SK-N-MC (cell line): ENCODE results near the gene PTPRG.

Source experiments
- DNase-seq: peaks from one replicate; pipeline ENCODE4 v3.0.0-alpha.2; 2011; ENCODE audit warnings: low read depth, low spot score
- H3K27ac ChIP-seq: fragments of 200-600 bp; sonication (generic); 2 replicates; pipeline ENCODE4 v1.5.1; 2016; ENCODE audit warnings: mixed run types
- H3K36me3 ChIP-seq: fragments of 200-600 bp; sonication (generic); 2 replicates; pipeline ENCODE4 v1.6.1; 2017; ENCODE audit warnings: antibody characterized with exemption, low read length, mixed read lengths; ENCODE audit not compliant: insufficient read depth
- H3K4me3 ChIP-seq: fragments of 200-600 bp; sonication (generic); 2 replicates; pipeline ENCODE4 v1.5.1; 2016
- H3K9ac ChIP-seq: fragments of 200-600 bp; sonication (generic); 2 replicates; pipeline ENCODE4 v1.8.0; 2017; ENCODE audit warnings: mixed run types, mixed read lengths; ENCODE audit not compliant: insufficient read length
- H3K9me3 ChIP-seq: fragments of 200-600 bp; sonication (generic); 2 replicates; pipeline ENCODE4 v1.6.1; 2017; ENCODE audit warnings: low read depth, mild to moderate bottlenecking, antibody characterized with exemption, low read length, moderate library complexity, mixed read lengths
- EZH2 ChIP-seq: fragments of 200-600 bp; sonication (generic); IDR thresholded peaks from one replicate; pipeline ENCODE4 v1.6.1; 2017; ENCODE audit warnings: antibody characterized with exemption
- FOXP2 ChIP-seq: optimal IDR thresholded peaks from 2 replicates; pipeline ENCODE3; 2011; ENCODE audit warnings: mild to moderate bottlenecking, moderate library complexity; ENCODE audit not compliant: insufficient read depth; ENCODE audit errors: extremely low read length, control extremely low read depth
- POLR2AphosphoS5 ChIP-seq: IDR thresholded peaks from 2 replicates; pipeline ENCODE4 v1.6.1; 2012; ENCODE audit warnings: mild to moderate bottlenecking, low read depth, low read length, borderline replicate concordance

The PTPRG gene

DNA sequence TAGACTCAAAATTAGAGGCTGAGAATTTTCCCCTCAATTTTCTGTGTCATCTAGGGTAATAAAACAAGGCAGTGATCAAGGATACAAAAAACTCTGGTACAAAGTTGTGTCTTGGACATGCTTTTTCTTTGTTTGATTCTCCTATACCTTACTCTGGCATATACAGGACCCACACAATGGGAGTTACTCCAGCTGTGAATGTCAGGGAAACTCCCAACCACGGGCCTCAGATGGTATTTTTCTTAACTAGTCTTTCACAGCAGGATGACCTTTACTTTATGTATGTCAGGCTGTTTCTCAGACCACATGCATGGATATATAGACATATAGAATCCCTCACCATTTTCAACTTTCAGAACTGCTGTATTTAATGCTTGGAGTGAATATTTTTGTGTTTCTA is 770.6 kb downstream of the PTPRG start:
- H3K9me3 ChIP-seq = no peaks in the 10 kb centered on the region
- no peak overlapping the region for H3K27ac ChIP-seq
- H3K9ac ChIP-seq = no peak overlapping the region
- TF ChIP-seq EZH2 (no peak), POLR2AphosphoS5 (no peak), FOXP2 (no peak)
- H3K36me3 ChIP-seq = no peaks in the 10 kb centered on the region
- no peak overlapping the region for H3K4me3 ChIP-seq
- no peak for DNase-seq

DNA sequence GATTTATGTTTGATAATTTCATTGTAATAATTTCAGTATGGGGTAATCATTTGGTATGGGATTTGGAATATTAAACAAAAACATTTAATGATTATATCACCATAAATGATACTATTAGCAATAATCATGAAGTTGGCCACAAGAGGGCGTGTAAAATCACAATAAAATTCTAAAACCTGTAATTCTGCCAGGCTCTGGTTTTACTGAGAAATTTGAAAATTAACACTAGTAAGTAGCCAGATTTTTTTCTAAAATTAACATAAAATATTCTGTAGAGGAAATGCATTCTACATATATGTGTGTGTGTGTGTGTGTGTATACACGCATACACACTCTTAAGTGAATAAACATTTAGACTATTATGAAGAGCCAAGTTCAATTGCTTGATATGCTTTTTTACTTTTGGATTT is 771.5 kb downstream of the PTPRG start:
- no peaks in the 10 kb centered on the region for H3K9me3 ChIP-seq
- H3K36me3 ChIP-seq = no peaks in the 10 kb centered on the region
- DNase-seq = no peak
- no peak overlapping the region for H3K4me3 ChIP-seq
- no peak overlapping the region for H3K27ac ChIP-seq
- TF ChIP-seq POLR2AphosphoS5 (no peak), FOXP2 (no peak), EZH2 (no peak)
- no peak overlapping the region for H3K9ac ChIP-seq

DNA sequence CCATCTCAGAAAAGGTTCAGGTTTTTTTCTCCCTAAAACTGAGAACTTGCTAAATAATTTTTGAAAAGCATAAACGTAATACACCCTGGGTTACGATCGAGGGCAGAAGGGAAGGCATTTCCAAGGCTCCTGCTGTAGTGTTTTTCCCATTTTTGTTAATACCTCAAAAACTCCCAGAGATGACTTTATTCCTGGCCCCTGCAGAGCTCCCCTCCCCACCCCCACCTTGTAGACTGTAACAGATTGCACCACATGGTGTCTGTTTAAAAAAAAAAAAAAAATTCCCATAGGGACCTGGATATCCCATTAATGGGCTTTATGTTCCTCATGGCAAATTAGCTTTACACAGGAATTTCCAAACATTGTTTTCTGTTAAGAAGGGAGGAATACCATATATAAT is 773.8 kb downstream of the PTPRG start:
- Histone ChIP-seq H3K27ac (no peak overlapping the region), H3K9ac (no peak overlapping the region), H3K36me3 (no peaks in the 10 kb centered on the region), H3K9me3 (no peaks in the 10 kb centered on the region), H3K4me3 (no peak overlapping the region)
- no peak for TF ChIP-seq POLR2AphosphoS5
- TF ChIP-seq EZH2 = no peak
- no peak for TF ChIP-seq FOXP2
- DNase-seq = no peak

DNA sequence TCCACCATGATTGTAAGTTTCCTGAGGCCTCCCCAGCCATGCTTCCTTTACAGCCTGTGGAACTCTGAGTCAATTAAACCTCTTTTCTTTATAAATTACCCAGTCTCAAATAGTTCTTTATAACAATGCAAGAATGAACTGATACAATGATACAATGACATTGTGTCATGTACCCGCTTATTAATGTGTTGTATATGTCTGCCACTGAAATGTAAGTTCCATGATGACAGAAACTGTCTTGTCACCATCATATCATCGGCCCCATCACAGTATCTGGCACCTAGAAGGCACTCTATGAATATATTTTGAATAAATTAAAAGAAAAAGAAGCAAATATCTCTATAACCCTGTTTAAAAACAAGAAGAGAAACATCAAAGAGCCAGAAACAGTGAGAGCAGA is 782.4 kb downstream of the PTPRG start:
- H3K4me3 ChIP-seq = no peak overlapping the region
- H3K9ac ChIP-seq = no peak overlapping the region
- no peak for DNase-seq
- no peak for TF ChIP-seq FOXP2
- TF ChIP-seq EZH2 = no peak
- TF ChIP-seq POLR2AphosphoS5 = no peak
- H3K9me3 ChIP-seq = no peaks in the 10 kb centered on the region
- H3K27ac ChIP-seq = no peak overlapping the region
- H3K36me3 ChIP-seq = no peaks in the 10 kb centered on the region
